ENCODE data around the gene ITPR2. TPM values are rescaled to one million over a fixed set of nuclear protein-coding genes. Genes with fewer than 3 reads are reported as not detected.
"Not testable (repeated sequence)": the region's sequence is repeated elsewhere in the genome, so short reads cannot be mapped to it uniquely, and the experiment has no call there.

The ITPR2 gene
- total RNA-seq, 1 donor from 2014 or later: 62.4 TPM

DNA sequence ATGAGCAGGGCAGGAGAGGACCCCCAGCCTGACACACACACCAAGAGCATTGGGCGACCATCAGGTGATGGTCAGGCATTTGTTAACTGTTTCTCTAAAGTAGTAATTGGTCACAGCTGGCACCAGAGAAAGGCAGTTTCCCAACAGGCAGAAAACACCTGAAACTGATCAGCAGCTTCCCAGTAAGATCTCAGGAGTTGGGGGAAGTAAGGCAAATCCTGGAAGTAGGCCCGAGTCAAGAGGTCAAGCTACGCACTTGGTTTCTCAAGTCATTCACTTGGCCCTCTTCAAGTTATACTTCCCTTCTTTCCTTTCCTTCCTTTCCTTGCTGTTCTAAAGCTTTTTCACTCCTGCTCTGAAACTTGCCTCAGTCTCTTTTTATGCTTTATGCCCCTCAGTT, 501.9 kb downstream of the ITPR2 start:
- ATAC-seq (no peak), DNase-seq (ENCODE audit: low spot score) (no peak)

DNA sequence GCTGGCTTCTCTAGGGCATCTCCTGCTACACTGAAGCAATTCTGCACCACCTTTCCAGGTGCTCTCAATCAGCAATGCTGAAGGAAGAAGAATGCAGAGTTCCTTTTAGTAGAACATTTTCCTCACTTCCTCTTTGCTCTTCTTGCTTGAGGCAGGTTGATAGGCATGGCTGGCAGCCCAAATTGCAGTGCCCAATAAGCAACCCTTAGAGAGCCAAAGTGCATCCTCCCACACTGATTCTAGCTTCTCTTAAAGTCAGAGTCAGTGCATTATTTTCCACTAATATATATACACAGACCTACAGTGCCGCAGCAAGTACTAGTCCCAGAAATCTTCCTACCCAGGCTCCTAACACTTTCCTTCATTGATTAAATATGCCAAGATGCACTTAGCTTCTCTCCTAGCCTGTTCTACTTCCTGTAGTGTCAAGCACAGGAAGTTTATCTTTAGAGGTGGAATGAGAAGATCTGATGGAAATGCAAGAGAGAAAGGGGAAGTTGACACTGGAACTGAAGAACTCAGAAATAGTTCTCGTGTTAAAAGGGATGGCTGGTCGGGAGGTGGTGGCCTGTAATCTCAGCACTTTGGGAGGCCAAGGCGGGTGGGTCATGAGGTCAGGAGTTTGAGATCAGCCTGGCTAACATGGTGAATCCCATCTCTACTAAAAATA, 504.9 kb downstream of the ITPR2 start:
- no peak for DNase-seq (ENCODE audit: low spot score)
- ATAC-seq: peak; percentile 53

DNA sequence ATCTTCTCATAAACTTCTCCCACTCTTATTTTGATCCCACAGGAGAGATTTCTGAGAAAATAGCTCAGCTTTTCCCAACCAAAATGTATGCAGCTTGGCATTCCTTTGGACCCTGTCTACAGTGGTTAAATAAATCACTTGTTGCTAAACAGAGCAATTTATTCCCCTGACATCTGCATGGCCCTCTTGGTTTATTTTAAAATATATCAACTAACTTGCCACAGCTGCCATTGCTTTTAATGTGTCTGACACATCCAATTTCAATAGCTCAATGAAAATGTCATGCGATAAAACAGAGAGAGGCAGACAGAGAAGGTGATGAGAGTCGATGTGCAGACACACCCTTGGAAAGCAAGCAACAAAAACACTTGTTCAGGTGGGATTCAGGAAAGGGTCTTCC, 509.3 kb downstream of the ITPR2 start:
- no peak for DNase-seq (ENCODE audit: low spot score)
- no peak for ATAC-seq

DNA sequence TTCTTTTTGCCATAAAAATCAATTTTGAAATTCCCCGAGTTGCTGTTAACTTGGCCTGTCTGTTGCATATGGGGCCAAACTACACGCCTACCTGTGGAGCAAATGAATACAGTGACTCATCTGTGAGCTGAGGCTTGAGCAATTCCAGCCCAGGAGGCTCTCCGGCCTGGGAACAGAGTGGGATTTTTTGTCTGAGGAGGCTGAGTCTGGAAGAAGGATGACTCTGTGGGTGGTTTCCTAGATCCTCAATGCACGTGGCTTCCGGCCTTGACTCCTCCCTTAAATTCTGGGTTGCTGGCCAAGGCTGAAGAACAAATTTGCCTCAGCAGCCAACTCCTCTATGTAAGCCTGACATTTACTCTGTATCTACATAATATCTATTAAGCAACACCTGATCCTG, 513.5 kb downstream of the ITPR2 start:
- no peak for ATAC-seq
- DNase-seq (ENCODE audit: low spot score): no peak

DNA sequence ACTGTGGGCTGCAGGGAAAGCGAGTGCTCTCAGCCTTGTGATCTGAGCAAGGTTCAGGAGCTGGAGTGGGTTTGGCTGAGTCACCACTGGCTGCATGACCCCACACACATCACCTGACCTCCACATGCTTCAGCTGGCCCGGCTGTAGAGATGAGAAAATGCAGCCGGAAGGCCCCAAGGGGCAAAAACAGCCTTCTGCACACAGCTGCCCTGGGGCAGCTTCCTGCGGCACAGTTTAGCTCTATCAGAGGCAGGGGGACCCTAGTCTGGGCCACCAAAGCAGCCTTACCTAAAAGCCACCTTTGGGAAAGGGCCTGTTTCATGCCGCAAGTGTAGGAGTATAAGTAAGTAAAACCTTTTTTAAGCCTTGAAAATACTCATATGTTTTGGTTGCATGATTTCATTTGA, 514.3 kb downstream of the ITPR2 start:
- ATAC-seq: no peak
- DNase-seq (ENCODE audit: low spot score): no peak

DNA sequence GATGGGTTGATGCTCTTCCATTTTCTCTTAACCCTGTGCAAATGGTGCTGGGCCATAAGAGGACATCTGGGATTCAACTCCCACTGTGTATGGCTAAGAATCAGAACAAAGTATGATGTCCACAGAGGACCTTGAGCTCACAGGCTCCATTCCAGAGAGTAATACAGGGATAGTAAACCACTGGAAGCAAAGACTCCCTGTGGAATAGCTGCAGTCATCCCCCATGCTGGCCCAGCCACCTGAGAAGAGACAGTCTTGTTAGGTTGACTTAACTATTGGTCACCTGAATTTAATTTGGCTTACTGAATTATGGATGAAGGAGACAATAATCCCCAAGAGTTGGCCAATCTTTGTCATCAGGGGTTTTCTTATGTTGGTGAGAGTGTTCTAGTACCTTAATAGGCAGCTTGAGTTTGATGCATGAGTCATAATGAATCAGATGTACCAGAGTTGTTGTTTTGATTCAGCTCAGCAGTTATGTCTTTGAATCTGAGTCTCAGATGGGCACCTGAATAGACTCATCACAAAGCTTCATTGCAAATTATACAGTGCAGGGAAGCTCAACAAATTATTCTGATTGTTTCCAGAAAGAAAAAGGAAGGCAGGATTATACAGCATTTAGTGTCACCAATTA, 514.9 kb downstream of the ITPR2 start:
- no peak for DNase-seq (ENCODE audit: low spot score)
- no peak for ATAC-seq

DNA sequence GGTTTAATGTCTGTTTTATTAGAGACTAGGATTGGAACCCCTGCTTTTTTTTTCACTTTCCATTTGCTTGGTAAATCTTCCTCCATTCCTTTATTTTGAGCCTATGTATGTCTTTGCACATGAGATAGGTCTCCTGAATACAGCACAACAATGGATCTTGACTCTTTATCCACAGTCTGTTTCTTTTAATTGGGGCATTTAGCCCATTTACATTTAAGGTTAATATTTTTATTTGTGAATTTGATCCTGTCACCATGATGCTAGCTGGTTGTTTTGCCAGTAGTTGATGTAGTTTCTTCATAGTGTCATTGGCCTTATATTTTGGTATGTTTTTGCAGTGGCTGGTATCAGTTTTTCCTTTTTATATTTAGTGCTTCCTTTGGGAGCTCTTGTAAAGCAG, 518.9 kb downstream of the ITPR2 start:
- DNase-seq (ENCODE audit: low spot score); ATAC-seq: not testable (repeated sequence)

DNA sequence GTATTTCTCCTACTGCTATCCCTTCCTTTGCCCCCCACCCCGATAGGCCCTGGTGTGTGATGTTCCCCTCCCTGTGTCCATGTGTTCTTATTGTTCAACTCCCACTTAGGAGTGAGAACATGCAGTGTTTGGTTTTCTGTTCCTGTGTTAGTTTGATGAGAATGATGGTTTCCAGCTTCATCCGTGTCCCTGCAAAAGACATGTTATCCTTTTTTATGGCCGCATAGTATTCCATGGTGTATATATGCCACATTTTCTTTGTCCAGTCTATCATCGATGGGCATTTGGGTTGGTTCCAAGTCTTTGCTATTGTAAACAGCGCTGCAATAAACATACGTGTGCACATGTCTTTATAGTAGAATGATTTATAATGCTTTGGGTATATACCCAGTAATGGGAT, 522.5 kb downstream of the ITPR2 start:
- ATAC-seq; DNase-seq (ENCODE audit: low spot score): not testable (repeated sequence)

DNA sequence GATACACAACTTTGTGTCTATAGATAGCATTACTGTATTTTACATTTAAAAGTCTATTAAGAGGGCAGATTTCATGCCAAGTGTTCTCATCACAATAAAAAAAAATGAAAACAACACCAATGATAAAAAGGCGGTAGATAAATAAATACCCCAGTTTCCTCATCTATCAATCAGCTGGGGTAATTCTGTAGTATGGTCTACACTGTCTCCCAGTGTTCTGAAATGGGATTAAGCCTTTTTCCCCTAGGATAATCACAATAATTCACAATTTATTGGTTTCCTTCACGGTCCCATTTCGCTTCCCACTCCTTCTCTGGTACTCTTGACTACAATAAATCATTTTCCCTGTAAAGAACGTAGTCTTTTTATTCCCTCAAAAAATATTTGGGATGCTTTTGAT, 523.4 kb downstream of the ITPR2 start:
- DNase-seq (ENCODE audit: low spot score): no peak
- ATAC-seq: no peak

DNA sequence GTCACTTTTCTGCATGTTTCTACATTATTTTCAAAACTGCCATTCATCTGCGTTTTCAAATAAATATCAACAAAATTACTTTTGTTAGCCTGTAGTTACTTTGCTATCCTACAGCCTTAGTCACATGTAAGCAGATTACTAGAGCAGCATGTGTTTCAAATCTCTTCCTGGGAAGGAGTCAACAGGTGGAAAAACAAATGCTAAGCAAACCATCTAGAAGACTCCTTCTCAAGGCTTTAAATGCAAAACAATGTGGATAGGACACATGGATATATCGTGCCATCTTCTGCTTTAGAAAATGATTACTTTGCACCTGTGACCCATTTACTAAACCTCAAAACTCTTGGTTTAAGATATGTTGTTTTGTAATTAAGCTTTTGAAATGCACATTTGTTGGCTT, 528.7 kb downstream of the ITPR2 start:
- no peak for DNase-seq (ENCODE audit: low spot score)
- ATAC-seq: no peak

DNA sequence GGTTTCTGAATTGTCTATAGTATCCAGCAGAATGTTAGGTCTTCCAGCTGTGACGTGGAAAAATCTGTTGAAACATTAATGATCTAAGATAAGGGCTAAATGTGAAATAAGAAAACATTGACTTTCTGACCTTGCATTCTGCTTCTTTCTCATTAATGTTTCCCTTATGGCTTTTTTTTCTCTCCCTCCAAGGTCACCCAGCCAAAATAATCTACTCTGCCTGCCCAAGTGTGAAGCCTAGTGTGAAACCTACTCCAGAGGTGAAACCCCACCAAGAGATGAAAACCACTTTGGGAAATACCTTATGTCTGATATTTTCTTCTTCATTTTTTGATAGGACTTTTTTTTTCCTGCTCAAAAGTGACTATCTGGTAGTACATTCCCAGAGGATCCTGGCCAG, 529.6 kb downstream of the ITPR2 start:
- no peak for DNase-seq (ENCODE audit: low spot score)
- ATAC-seq: no peak

DNA sequence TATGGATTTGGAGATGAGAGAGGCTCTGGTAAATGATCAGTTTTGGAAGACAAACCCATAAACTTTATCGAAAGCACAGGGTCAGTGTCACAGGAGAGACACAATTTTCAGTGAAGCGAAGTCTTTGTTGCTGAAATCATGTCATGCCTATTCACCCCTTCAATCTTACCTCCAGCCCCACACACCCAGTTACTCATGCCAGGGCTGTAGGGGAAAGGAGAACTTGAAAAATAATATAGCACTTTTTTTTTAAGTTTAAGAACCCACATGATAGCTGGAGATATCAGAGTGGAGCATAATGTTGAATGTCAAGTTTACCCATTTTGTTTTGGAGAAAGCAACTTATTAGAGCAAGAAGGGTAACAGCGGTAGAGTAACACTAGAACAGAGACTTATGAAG, 530.2 kb downstream of the ITPR2 start:
- ATAC-seq (no peak), DNase-seq (ENCODE audit: low spot score) (no peak)

DNA sequence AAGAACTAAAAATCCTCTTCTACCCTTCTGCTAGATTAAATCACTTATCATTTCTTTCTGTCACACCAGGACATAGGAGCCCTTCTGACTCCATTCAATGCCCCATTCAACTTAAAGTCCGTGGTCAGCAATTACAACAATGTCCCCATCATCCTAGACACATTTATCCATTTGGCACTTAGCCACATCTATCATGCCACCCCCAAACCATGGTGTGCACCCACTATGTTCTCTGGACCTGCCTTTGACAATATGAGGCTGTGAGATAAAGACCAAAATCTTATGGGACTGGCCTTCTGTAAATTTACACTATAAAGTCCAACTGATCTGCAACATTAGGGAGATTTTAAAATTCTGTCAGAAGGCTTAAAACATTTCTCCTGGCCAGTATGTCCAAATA, 533.2 kb downstream of the ITPR2 start:
- no peak for ATAC-seq
- no peak for DNase-seq (ENCODE audit: low spot score)

DNA sequence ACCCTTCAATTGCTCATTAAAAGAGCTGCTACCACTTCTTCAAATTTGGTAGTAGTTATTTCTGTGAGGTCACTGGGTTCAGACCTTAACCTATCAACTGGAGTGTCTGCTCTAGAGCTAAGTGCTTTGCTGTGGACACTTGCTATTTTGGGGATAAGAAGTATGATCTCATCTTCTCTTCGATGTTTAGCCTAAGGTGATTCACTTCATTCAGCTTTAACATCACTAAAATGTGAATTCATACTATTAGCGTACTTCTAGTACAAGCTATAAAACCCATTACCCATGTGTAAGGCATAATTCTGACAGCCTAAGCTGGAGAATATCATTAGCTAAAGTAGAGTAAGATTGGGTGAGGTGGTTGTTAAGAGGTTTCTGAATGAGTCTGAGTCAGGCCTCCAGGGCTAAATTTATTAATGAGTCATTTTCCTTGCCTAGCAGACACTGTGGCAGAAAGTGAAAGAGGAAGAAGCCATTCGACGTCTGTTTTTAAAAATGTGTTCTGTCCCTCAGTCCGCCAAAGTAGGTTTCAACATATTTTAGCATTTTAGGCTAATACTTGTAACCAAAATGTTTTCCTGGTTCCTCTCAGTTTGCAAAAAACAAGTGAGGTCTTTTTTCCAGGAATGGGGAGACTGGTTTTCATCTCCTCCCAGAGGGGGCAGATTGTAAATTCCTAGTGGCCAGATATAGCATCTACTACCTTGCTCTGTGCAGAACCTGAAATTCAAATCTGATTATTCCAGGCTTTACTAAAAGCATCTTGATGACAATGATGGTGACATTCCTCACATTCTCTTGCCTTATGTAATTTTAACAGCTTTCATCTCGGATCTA, 534.0 kb downstream of the ITPR2 start:
- no peak for DNase-seq (ENCODE audit: low spot score)
- peak; percentile 41 for ATAC-seq

DNA sequence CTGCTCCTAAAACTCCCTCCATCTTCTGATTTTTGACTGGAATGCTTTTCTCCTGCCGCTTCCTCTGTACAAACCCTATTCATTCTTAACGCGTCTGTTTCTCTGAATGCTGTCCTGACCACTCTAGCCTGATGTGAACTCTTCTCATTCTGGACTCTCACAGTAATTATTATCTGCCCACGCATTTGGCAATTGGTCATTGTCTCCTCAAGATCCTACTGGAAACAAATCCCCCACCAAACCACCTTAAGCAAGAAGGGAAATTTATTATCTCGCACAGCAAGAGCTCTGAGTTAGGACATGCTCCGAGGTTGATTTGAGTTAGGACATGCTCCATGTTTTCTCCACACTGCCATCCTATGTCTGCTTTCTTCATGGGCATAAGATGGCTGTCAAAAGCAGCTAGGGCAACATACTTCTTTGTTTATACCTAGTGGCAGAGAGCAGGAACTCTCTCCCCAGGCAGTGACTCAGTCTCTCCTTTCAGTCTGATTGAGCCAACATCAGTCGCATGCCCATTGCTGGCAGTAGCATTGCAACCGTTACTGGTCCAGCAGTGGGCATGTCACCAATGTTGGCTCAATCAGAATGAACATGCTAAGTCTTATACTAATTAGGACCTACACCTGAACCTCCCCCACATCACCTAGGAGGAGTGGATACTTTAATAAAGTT, 535.5 kb downstream of the ITPR2 start:
- no peak for DNase-seq (ENCODE audit: low spot score)
- ATAC-seq: no peak

DNA sequence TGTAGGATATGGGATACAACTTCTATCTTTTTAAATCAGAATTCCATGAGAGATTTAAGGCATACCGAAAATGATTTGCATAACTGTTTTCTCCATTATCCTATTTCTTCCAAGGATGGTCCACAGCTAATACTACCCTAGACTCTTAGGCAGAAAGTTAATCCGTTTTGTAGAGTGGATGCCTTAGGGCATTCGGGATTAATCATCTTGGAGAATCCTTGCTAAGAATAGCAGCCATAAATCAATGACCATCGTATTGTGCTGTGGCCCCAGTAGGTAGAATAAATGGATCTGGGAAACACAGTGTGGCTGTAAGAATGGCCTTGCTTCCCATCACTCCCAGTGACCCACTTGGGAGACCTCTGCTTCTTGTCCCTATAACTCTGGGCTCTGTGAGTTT, 538.0 kb downstream of the ITPR2 start:
- no peak for DNase-seq (ENCODE audit: low spot score)
- no peak for ATAC-seq

DNA sequence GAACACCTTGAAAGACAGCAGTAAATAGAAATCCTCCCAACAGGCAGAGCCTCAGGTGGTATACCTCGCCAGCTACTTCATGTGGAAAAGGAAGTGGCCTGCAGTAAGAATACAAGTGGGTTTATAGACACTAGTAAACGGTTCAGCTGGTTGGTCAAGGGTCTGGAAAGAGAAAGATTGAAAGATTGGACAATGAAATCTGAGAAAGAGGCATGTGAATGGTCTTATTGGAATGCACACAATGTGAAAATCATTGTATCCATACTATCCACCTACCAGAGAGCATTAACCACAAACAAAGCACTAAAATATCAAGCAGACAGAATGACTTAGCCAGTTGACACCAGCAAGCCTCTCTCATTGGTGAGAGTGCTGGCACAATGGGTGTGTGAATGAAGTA, 539.4 kb downstream of the ITPR2 start:
- ATAC-seq (no peak), DNase-seq (ENCODE audit: low spot score) (no peak)

DNA sequence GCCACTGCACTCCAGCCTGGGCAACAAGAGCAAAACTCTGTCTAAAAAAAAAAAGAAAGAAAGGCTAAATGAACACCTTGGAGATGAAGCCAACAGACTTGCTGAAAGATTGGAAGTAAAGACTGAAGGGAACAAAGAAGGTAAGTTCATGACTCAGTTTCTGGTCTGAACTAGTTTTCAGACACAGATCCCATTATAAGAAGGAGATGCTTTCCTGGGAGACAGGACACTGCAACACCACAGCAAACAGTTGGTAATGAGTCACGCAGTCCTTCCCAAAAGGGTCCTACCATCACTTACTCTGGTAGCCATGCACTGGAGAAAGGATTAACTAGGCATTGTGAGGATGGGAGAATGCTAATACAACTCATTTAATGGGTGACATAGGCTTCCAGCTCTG, 540.4 kb downstream of the ITPR2 start:
- ATAC-seq: no peak
- no peak for DNase-seq (ENCODE audit: low spot score)

DNA sequence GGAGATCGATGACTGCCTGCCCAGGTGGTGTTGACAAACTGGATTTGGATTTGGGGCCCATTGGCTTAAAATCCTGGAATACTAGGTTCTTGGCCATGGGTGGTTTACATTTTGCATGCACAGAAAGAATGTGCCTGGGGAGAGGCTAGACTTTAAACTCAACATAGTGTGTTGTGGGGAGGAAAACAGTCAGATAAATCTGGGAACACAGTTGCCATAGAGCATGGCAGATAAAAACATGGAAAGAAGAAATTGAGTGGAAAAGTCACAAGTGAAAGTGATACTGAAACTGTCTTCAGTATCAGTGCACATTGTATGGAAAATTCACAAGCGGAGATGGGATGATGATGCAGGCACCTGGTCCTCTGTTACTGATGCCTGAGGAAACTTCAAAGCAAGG, 542.4 kb downstream of the ITPR2 start:
- DNase-seq (ENCODE audit: low spot score) (no peak), ATAC-seq (peak; percentile 48)

DNA sequence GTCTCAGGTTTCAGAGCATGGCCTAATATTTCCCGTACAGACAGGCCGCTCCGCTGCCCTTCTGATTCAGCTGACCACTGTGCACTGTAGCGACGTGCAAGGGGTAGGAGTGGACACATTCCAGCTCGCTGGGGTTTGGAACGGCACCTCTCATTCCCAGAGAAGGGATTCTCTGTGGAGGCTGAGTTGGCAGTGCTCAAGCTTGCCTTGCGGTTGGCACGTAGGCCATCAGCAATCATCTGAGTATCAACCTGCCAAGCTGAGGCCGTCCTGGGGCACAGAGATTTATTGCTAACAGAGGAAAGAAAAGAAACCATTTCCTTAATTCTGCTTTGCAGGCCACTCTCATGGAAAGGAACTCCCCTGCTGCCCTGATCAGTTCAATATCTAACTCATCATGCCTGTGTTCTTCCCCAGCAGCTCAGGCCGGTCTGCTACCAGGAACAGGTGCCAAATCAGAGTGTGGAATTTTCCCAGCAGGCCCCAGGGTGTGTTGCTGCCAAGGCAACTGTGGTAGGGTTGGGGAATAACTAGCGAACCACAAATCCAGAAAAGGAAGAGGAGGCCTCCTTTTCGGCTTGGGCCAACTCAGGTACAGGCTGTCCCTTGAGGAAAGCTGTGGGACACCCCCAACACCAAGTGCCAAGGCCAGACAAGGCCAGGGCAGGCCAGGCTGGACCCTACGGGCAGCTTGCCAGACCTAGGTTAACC, 545.2 kb downstream of the ITPR2 start:
- ATAC-seq (no peak), DNase-seq (ENCODE audit: low spot score) (no peak)
